ENCODE results near the gene PBX4.
A peak's percentile ranks its signal among the peaks of the same experiment; 100 is the strongest.

Gene PBX4

GRCh38 chr19:19542507-19542906 is 76.0 kb downstream of the PBX4 start:
- no peak for FAIRE-seq
- no peak for DNase-seq (ENCODE audit: insufficient read length)

GRCh38 chr19:19541616-19542015 is 76.9 kb downstream of the PBX4 start:
- TF ChIP-seq POLR2AphosphoS5 (IDR thresholded peaks at IDR 0.05; ENCODE audit: low read depth, low read length) (no peak), POLR2A (IDR thresholded peaks at IDR 0.05; ENCODE audit: low read depth, low read length) (no peak), TAF1 (IDR thresholded peaks at IDR 0.05; ENCODE audit: borderline replicate concordance, low read depth, low read length) (no peak)
- no peak for FAIRE-seq
- DNase-seq (ENCODE audit: insufficient read length) = no peak

More at GRCh38 chr19:19542507-19542906, 76.0 kb downstream of the PBX4 start:
- TF ChIP-seq TAF1 (IDR thresholded peaks at IDR 0.05; ENCODE audit: borderline replicate concordance, low read depth, low read length) (no peak), POLR2A (IDR thresholded peaks at IDR 0.05; ENCODE audit: low read depth, low read length) (no peak), POLR2AphosphoS5 (IDR thresholded peaks at IDR 0.05; ENCODE audit: low read depth, low read length) (no peak)

GRCh38 chr19:19540715-19541515 is 77.6 kb downstream of the PBX4 start:
- peak; percentile 76 for DNase-seq (ENCODE audit: insufficient read length)
- peak; percentile 78 for FAIRE-seq
- TF ChIP-seq POLR2AphosphoS5 (IDR thresholded peaks at IDR 0.05; ENCODE audit: low read depth, low read length) (no peak), POLR2A (IDR thresholded peaks at IDR 0.05; ENCODE audit: low read depth, low read length) (no peak), TAF1 (IDR thresholded peaks at IDR 0.05; ENCODE audit: borderline replicate concordance, low read depth, low read length) (no peak)

DNA sequence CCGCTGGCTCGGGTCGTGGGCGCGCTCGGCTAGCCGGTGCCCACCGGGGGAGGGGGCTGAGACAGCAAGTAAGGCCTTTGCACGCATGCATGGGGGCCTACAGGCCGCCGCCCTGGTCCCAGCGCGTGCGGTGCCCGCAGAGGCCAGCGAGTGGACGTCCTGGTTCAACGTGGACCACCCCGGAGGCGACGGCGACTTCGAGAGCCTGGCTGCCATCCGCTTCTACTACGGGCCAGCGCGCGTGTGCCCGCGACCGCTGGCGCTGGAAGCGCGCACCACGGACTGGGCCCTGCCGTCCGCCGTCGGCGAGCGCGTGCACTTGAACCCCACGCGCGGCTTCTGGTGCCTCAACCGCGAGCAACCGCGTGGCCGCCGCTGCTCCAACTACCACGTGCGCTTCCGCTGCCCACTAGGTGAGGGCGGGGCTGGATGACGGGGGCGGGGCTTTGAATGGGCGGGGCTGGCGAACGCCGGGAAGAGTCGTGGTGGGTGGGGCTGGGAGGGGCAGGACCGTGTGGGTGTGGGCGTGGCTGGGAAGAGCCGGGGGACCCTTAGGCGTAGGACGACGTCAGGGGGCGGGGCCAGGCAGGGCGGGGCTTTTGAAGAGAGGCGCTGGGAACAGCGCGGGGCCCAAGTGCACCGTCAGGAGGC is 78.3 kb downstream of the PBX4 start:
- DNase-seq (ENCODE audit: insufficient read length) (no peak), FAIRE-seq (no peak)
- TF ChIP-seq POLR2AphosphoS5 (IDR thresholded peaks at IDR 0.05; ENCODE audit: low read depth, low read length) (no peak), TAF1 (IDR thresholded peaks at IDR 0.05; ENCODE audit: borderline replicate concordance, low read depth, low read length) (no peak), POLR2A (IDR thresholded peaks at IDR 0.05; ENCODE audit: low read depth, low read length) (no peak)

DNA sequence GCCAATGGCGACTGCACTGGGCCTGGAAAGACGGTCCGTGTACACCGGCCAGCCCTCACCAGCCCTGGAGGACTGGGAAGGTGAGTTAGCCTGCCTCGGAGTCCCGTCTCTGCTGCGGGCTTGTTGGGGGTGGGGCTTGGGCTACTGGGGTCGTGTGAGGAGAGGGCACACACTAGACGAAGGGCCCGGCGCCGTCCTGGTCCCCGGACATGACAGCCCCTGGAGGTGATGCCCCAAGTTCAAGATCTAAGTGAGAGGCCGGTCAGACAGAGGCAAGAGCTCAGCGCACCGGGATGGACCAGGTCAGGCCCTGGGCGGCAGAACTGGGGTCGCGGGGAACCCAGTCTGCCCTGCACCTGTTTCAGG is 78.8 kb downstream of the PBX4 start:
- TF ChIP-seq TAF1 (IDR thresholded peaks at IDR 0.05; ENCODE audit: borderline replicate concordance, low read depth, low read length) = no peak
- TF ChIP-seq POLR2AphosphoS5 (IDR thresholded peaks at IDR 0.05; ENCODE audit: low read depth, low read length) = no peak
- TF ChIP-seq POLR2A (IDR thresholded peaks at IDR 0.05; ENCODE audit: low read depth, low read length) = no peak
- no peak for DNase-seq (ENCODE audit: insufficient read length)
- FAIRE-seq = no peak

DNA sequence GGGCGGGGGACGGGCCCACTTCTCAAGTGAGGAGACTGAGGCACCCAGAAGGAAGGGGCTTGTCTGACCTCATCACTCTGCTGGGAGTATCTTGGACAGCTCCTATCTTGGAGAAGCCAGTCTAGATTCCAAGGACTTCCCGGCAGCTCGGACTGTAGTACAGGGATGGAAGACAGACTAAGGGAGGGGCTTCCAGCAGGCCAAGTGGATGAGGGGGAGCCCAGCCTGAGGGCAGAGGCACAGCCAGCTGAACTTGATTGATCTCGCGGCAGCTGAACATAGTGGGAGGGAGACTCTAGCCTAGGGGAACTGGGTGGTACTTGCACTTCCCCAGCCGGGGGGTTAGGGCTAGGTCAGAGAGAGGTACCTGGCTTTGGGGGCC is 79.7 kb downstream of the PBX4 start:
- no peak for FAIRE-seq
- TF ChIP-seq TAF1 (IDR thresholded peaks at IDR 0.05; ENCODE audit: borderline replicate concordance, low read depth, low read length) = no peak
- no peak for TF ChIP-seq POLR2A (IDR thresholded peaks at IDR 0.05; ENCODE audit: low read depth, low read length)
- no peak for TF ChIP-seq POLR2AphosphoS5 (IDR thresholded peaks at IDR 0.05; ENCODE audit: low read depth, low read length)

GRCh38 chr19:19538061-19538784 is 80.3 kb downstream of the PBX4 start, which contains the start of gene CILP2:
Gene CILP2, plus strand, starts transcription at chr19:19538265. Its CDS starts 85 bp downstream, at chr19:19538350.
- DNase-seq (ENCODE audit: insufficient read length) (no peak), FAIRE-seq (peak; percentile 44)
- TF ChIP-seq POLR2A (IDR thresholded peaks at IDR 0.05; ENCODE audit: low read depth, low read length) = no peak
- no peak for TF ChIP-seq POLR2AphosphoS5 (IDR thresholded peaks at IDR 0.05; ENCODE audit: low read depth, low read length)

More for the DNA sequence above, 79.7 kb downstream of the PBX4 start:
- DNase-seq (ENCODE audit: insufficient read length) = no peak

GRCh38 chr19:19537075-19538048 is 81.1 kb downstream of the PBX4 start:
- FAIRE-seq (no peak), DNase-seq (ENCODE audit: insufficient read length) (no peak)

GRCh38 chr19:19535311-19536191 is 82.9 kb downstream of the PBX4 start:
- TF ChIP-seq POLR2A (IDR thresholded peaks at IDR 0.05; ENCODE audit: low read depth, low read length) = no peak
- no peak for DNase-seq (ENCODE audit: insufficient read length)
- no peak for FAIRE-seq

More at GRCh38 chr19:19537075-19538048, 81.1 kb downstream of the PBX4 start:
- TF ChIP-seq POLR2A (IDR thresholded peaks at IDR 0.05; ENCODE audit: low read depth, low read length) (no peak), POLR2AphosphoS5 (IDR thresholded peaks at IDR 0.05; ENCODE audit: low read depth, low read length) (no peak)
